Measurements from ENCODE around the gene ROCK2.

GRCh38 chr2:11263177-11263576 is 81.3 kb downstream of the ROCK2 start:
- TF ChIP-seq MAX (CRISPR knock-in tag; IDR thresholded peaks at IDR 0.05) (no peak), CTCF (IDR thresholded peaks at IDR 0.05) (no peak), ZBTB43 (CRISPR knock-in tag; IDR thresholded peaks at IDR 0.05) (no peak)

All from WTC11 (cell line).